ENCODE measurements around the gene ANKRD50.

DNA sequence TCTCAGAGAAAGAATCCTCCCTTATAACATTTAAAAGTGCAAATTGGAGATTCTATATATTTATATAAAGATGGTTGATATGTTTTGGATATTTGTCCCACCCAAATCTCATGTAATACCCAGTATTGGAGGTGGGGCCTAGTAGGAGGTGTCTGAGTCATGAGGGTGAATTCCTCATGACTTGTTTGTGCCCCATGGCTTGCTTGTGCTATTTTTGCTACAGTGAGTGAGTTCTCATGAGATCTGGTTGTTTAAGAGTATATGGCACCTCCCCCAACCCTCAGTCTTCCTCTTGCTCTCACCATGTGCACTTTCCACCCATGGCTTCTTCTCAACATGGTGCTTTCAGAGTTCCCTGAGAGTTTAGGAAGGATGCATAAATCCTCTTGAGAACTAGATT lies 9.5 kb upstream of the ANKRD50 start:
- TF ChIP-seq, protein P1, sequence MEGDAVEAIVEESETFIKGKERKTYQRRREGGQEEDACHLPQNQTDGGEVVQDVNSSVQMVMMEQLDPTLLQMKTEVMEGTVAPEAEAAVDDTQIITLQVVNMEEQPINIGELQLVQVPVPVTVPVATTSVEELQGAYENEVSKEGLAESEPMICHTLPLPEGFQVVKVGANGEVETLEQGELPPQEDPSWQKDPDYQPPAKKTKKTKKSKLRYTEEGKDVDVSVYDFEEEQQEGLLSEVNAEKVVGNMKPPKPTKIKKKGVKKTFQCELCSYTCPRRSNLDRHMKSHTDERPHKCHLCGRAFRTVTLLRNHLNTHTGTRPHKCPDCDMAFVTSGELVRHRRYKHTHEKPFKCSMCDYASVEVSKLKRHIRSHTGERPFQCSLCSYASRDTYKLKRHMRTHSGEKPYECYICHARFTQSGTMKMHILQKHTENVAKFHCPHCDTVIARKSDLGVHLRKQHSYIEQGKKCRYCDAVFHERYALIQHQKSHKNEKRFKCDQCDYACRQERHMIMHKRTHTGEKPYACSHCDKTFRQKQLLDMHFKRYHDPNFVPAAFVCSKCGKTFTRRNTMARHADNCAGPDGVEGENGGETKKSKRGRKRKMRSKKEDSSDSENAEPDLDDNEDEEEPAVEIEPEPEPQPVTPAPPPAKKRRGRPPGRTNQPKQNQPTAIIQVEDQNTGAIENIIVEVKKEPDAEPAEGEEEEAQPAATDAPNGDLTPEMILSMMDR (IDR thresholded peaks at IDR 0.05; ENCODE audit: low read length): no peak
- TF ChIP-seq EZH2 (optimal IDR thresholded peaks at IDR 0.05; ENCODE audit: low read depth, low read length): no peak
- TF ChIP-seq EZH2phosphoT487 (IDR thresholded peaks at IDR 0.05; ENCODE audit: low read length): no peak
